ENCODE data around the gene HNF1A. TPM values are rescaled to one million over a fixed set of nuclear protein-coding genes. Genes with fewer than 3 reads are reported as not detected.
A peak's percentile ranks its signal among the peaks of the same experiment; 100 is the strongest.
"Not testable (repeated sequence)": the region's sequence is repeated elsewhere in the genome, so short reads cannot be mapped to it uniquely, and the experiment has no call there.

The HNF1A gene
- total and polyA plus RNA-seq, 7 experiments from 2014 or later, result not detected

- ChIA-PET CTCF (interaction anchor here (0.8 to 2.0 kb wide), 7 partner anchors 12 to 141 kb away, joined by 3 to 19 read pairs (median 3); no protein-coding TSS in a partner anchor), POLR2A (no interaction called here)
- H3K4me3 ChIP-seq (ENCODE audit: low read length), result no peak overlapping the region
- no peaks in the 10 kb centered on the region for H3K4me1 ChIP-seq (ENCODE audit: control insufficient read depth in 2 of 2, insufficient read depth in 2 of 2, low read length in 2 of 2)
- H3K27me3 ChIP-seq (ENCODE audit: control insufficient read depth in 2 of 2, insufficient read depth in 2 of 2, low read length in 2 of 2), result no peaks in the 10 kb centered on the region
- intact Hi-C loops (cut with micrococcal nuclease), result no loop called here
- H3K27ac ChIP-seq (ENCODE audit: low read depth, low read length), result no peak overlapping the region
- Mint-ChIP-seq H3K4me3 (no peak overlapping the region), H3K27ac (no peak overlapping the region), H3K4me1 (peaks cover 0 to 9% (median 2%) of the 10 kb centered on the region in 7 donors), H3K27me3 (peaks cover 0 to 15% (median 0%) of the 10 kb centered on the region in 5 donors), H3K9me3 (peaks cover 0 to 2% (median 0%) of the 10 kb centered on the region in 11 donors), H3K36me3 (no peaks in the 10 kb centered on the region)
- DNase-seq, result no peak
- ATAC-seq, result no peak
- no peaks in the 10 kb centered on the region for H3K9me3 ChIP-seq (ENCODE audit: control insufficient read depth in 2 of 3, low read length in 3 of 3)
- H3K36me3 ChIP-seq (ENCODE audit: control insufficient read depth in 2 of 3, insufficient read depth in 3 of 3, low read length in 3 of 3), result no peaks in the 10 kb centered on the region
Observed at GRCh38 chr12:120943482-120943881, 34.9 kb upstream of the HNF1A start.

- H3K27me3 Mint-ChIP-seq, result peaks cover 0 to 8% (median 0%) of the 10 kb centered on the region in 5 donors
- intact Hi-C loops (cut with micrococcal nuclease), result loop anchor here (1.0 to 2.0 kb wide), 6 partner anchors 14 to 166 kb away; no protein-coding TSS in a partner anchor
Observed at GRCh38 chr12:120944645-120945217, 33.6 kb upstream of the HNF1A start.

GRCh38 chr12:120945516-120945915 lies 32.8 kb upstream of the HNF1A start:
- ChIA-PET CTCF (interaction anchor here (0.6 to 1.3 kb wide), 3 partner anchors 14 to 101 kb away, joined by 3 to 5 read pairs (median 4); no protein-coding TSS in a partner anchor), POLR2A (interaction anchor here (0.6 kb wide), 1 partner anchor 8 kb away, joined by 3 read pairs; no protein-coding TSS in a partner anchor)
- not testable (repeated sequence) for ATAC-seq; H3K9me3 ChIP-seq (ENCODE audit: control insufficient read depth in 2 of 3, low read length in 3 of 3); H3K4me1 Mint-ChIP-seq; H3K36me3 Mint-ChIP-seq; H3K36me3 ChIP-seq (ENCODE audit: control insufficient read depth in 2 of 3, insufficient read depth in 3 of 3, low read length in 3 of 3); H3K9me3 Mint-ChIP-seq; H3K4me1 ChIP-seq (ENCODE audit: control insufficient read depth in 2 of 2, insufficient read depth in 2 of 2, low read length in 2 of 2); H3K27me3 Mint-ChIP-seq; H3K4me3 Mint-ChIP-seq; H3K27me3 ChIP-seq (ENCODE audit: control insufficient read depth in 2 of 2, insufficient read depth in 2 of 2, low read length in 2 of 2); H3K27ac ChIP-seq (ENCODE audit: low read depth, low read length); DNase-seq; H3K4me3 ChIP-seq (ENCODE audit: low read length)
- intact Hi-C loops (cut with micrococcal nuclease), result loop anchor here in 1 of 2 donors (2.0 kb wide), 2 partner anchors 13 to 165 kb away; no protein-coding TSS in a partner anchor
- peak overlapping the region in 1 of 9 donors; percentile 11 for H3K27ac Mint-ChIP-seq

More at GRCh38 chr12:120944645-120945217, 33.6 kb upstream of the HNF1A start:
- Mint-ChIP-seq H3K9me3 (peaks cover 0 to 2% (median 0%) of the 10 kb centered on the region in 11 donors), H3K4me1 (peaks cover 0 to 6% (median 2%) of the 10 kb centered on the region in 7 donors), H3K4me3 (no peak overlapping the region), H3K27ac (peak overlapping the region in 2 of 9 donors; percentile 1 to 30), H3K36me3 (no peaks in the 10 kb centered on the region)
- ATAC-seq (peak; percentile 60), DNase-seq (peak; percentile 34 to 71 (median 50))
- CTCF ChIA-PET, result interaction anchor here (0.7 to 2.0 kb wide), 7 partner anchors 11 to 564 kb away, joined by 3 to 19 read pairs (median 4); no protein-coding TSS in a partner anchor
- Histone ChIP-seq H3K4me1 (ENCODE audit: control insufficient read depth in 2 of 2, insufficient read depth in 2 of 2, low read length in 2 of 2) (no peaks in the 10 kb centered on the region), H3K27me3 (ENCODE audit: control insufficient read depth in 2 of 2, insufficient read depth in 2 of 2, low read length in 2 of 2) (no peaks in the 10 kb centered on the region), H3K36me3 (ENCODE audit: control insufficient read depth in 2 of 3, insufficient read depth in 3 of 3, low read length in 3 of 3) (no peaks in the 10 kb centered on the region), H3K27ac (ENCODE audit: low read depth, low read length) (no peak overlapping the region), H3K4me3 (ENCODE audit: low read length) (no peak overlapping the region), H3K9me3 (ENCODE audit: control insufficient read depth in 2 of 3, low read length in 3 of 3) (no peaks in the 10 kb centered on the region)
- POLR2A ChIA-PET, result interaction anchor here (0.6 kb wide), 1 partner anchor 9 kb away, joined by 3 read pairs; no protein-coding TSS in a partner anchor

GRCh38 chr12:120950260-120950799 lies 28.0 kb upstream of the HNF1A start:
- intact Hi-C loops (cut with micrococcal nuclease); CTCF ChIA-PET; H3K27ac Mint-ChIP-seq; H3K36me3 ChIP-seq (ENCODE audit: control insufficient read depth in 2 of 3, insufficient read depth in 3 of 3, low read length in 3 of 3); H3K4me3 Mint-ChIP-seq; H3K4me1 Mint-ChIP-seq; DNase-seq; H3K27me3 Mint-ChIP-seq; H3K9me3 Mint-ChIP-seq; ATAC-seq; POLR2A ChIA-PET; H3K4me1 ChIP-seq (ENCODE audit: control insufficient read depth in 2 of 2, insufficient read depth in 2 of 2, low read length in 2 of 2); H3K4me3 ChIP-seq (ENCODE audit: low read length); H3K27me3 ChIP-seq (ENCODE audit: control insufficient read depth in 2 of 2, insufficient read depth in 2 of 2, low read length in 2 of 2); H3K27ac ChIP-seq (ENCODE audit: low read depth, low read length); H3K9me3 ChIP-seq (ENCODE audit: control insufficient read depth in 2 of 3, low read length in 3 of 3); H3K36me3 Mint-ChIP-seq: not testable (repeated sequence)

- no peaks in the 10 kb centered on the region for H3K4me1 Mint-ChIP-seq
- ChIA-PET POLR2A (no interaction called here), CTCF (no interaction called here)
- H3K27me3 ChIP-seq (ENCODE audit: control insufficient read depth in 2 of 2, insufficient read depth in 2 of 2, low read length in 2 of 2), result no peaks in the 10 kb centered on the region
- DNase-seq, result no peak
- H3K36me3 ChIP-seq (ENCODE audit: control insufficient read depth in 2 of 3, insufficient read depth in 3 of 3, low read length in 3 of 3), result no peaks in the 10 kb centered on the region
- peaks cover 0 to 2% (median 0%) of the 10 kb centered on the region in 11 donors for H3K9me3 Mint-ChIP-seq
- no peaks in the 10 kb centered on the region for H3K4me1 ChIP-seq (ENCODE audit: control insufficient read depth in 2 of 2, insufficient read depth in 2 of 2, low read length in 2 of 2)
- H3K27ac ChIP-seq (ENCODE audit: low read depth, low read length), result no peak overlapping the region
- no peaks in the 10 kb centered on the region for H3K27me3 Mint-ChIP-seq
- no peaks in the 10 kb centered on the region for H3K9me3 ChIP-seq (ENCODE audit: control insufficient read depth in 2 of 3, low read length in 3 of 3)
- intact Hi-C loops (cut with micrococcal nuclease), result no loop called here
- H3K27ac Mint-ChIP-seq, result no peak overlapping the region
- ATAC-seq, result no peak
- H3K36me3 Mint-ChIP-seq, result no peaks in the 10 kb centered on the region
- no peak overlapping the region for H3K4me3 Mint-ChIP-seq
- H3K4me3 ChIP-seq (ENCODE audit: low read length), result no peak overlapping the region
Observed at GRCh38 chr12:120950807-120951206, 27.5 kb upstream of the HNF1A start.

GRCh38 chr12:120955232-120955631 lies 23.1 kb upstream of the HNF1A start:
- Mint-ChIP-seq H3K4me1 (peaks cover 3 to 14% (median 12%) of the 10 kb centered on the region in 7 donors), H3K27ac (no peak overlapping the region), H3K36me3 (no peaks in the 10 kb centered on the region), H3K27me3 (no peaks in the 10 kb centered on the region), H3K9me3 (peaks cover 0 to 2% (median 0%) of the 10 kb centered on the region in 11 donors), H3K4me3 (no peak overlapping the region)
- ChIA-PET CTCF (interaction anchor here (1.1 to 1.4 kb wide), 2 partner anchors 11 to 17 kb away, joined by 3 to 5 read pairs; no protein-coding TSS in a partner anchor), POLR2A (interaction anchor here (0.6 kb wide), 1 partner anchor 10 kb away, joined by 3 read pairs; no protein-coding TSS in a partner anchor)
- peaks cover 2 to 13% of the 10 kb centered on the region in 2 donors for H3K4me1 ChIP-seq (ENCODE audit: control insufficient read depth in 2 of 2, insufficient read depth in 2 of 2, low read length in 2 of 2)
- no peak overlapping the region for H3K27ac ChIP-seq (ENCODE audit: low read depth, low read length)
- DNase-seq, result no peak
- H3K27me3 ChIP-seq (ENCODE audit: control insufficient read depth in 2 of 2, insufficient read depth in 2 of 2, low read length in 2 of 2), result no peaks in the 10 kb centered on the region
- no peak overlapping the region for H3K4me3 ChIP-seq (ENCODE audit: low read length)
- no peaks in the 10 kb centered on the region for H3K9me3 ChIP-seq (ENCODE audit: control insufficient read depth in 2 of 3, low read length in 3 of 3)
- no peak for ATAC-seq
- intact Hi-C loops (cut with micrococcal nuclease), result no loop called here
- no peaks in the 10 kb centered on the region for H3K36me3 ChIP-seq (ENCODE audit: control insufficient read depth in 2 of 3, insufficient read depth in 3 of 3, low read length in 3 of 3)
